Measurements from ENCODE around the gene ADM2. TPM values are rescaled to one million over a fixed set of nuclear protein-coding genes. Genes with fewer than 3 reads are reported as not detected.
"Not testable (repeated sequence)": the region's sequence is repeated elsewhere in the genome, so short reads cannot be mapped to it uniquely, and the experiment has no call there.

Gene ADM2, protein sequence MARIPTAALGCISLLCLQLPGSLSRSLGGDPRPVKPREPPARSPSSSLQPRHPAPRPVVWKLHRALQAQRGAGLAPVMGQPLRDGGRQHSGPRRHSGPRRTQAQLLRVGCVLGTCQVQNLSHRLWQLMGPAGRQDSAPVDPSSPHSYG
- under 0.01 TPM for total RNA-seq

DNA sequence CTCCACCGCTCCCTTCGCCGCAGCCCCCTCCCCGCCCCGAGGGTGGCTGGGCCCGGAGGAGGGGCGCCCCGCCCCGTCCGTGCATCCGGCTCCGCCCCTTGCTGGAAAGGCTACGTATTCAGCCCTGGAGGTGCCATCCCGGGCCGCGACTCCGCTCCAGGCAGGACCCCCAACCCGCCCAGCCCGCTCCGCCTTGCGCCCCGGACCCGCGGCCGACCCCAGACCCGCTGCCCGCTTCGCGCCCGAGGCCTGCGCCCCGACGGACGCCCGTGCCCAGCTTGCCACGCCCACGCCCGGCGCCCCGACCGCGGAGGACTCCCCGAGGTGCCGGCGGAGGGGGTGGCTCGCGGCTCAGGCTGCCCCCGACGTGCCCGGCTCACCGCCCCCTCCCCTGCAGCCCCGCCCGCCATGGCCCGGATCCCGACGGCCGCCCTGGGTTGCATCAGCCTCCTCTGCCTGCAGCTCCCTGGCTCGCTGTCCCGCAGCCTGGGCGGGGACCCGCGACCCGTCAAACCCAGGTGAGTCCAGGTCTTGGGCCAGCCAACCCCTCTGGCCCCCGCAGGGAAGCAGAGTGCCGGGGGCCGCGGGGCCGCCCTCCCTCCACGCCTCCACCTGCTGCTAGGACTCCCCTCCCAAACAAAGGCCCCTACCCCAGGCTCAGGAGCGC is at the start of gene ADM2:
Gene ADM2, plus strand, starts transcription at position 104 of the 667 bp plus-strand sequence. Its CDS starts 305 bp downstream, at position 409.
- no peak within 1 kb of the TSS for H3K27ac ChIP-seq (ENCODE audit: low read depth, low read length)
- peaks cover 42 to 58% (median 56%) of the 10 kb centered on the region in 3 donors for H3K27me3 ChIP-seq (ENCODE audit: control insufficient read depth in 3 of 3, insufficient read depth in 3 of 3, low read length in 3 of 3)
- no peak within 1 kb of the TSS for H3K4me3 ChIP-seq (ENCODE audit: low read length in 3 of 3)
- no peaks in the 10 kb centered on the region for H3K9me3 ChIP-seq (ENCODE audit: control insufficient read depth in 3 of 3, low read length in 3 of 3)
- no peaks in the 10 kb centered on the region for H3K4me1 ChIP-seq (ENCODE audit: control insufficient read depth in 3 of 3, insufficient read depth in 3 of 3, low read length in 3 of 3)
- no peak within 1 kb of the TSS for H3K9ac ChIP-seq (ENCODE audit: low read depth in 1 of 3, low read length in 3 of 3)
- no peaks in the 10 kb centered on the region for H3K36me3 ChIP-seq (ENCODE audit: control insufficient read depth in 3 of 3, insufficient read depth in 3 of 3, low read length in 3 of 3)

DNA sequence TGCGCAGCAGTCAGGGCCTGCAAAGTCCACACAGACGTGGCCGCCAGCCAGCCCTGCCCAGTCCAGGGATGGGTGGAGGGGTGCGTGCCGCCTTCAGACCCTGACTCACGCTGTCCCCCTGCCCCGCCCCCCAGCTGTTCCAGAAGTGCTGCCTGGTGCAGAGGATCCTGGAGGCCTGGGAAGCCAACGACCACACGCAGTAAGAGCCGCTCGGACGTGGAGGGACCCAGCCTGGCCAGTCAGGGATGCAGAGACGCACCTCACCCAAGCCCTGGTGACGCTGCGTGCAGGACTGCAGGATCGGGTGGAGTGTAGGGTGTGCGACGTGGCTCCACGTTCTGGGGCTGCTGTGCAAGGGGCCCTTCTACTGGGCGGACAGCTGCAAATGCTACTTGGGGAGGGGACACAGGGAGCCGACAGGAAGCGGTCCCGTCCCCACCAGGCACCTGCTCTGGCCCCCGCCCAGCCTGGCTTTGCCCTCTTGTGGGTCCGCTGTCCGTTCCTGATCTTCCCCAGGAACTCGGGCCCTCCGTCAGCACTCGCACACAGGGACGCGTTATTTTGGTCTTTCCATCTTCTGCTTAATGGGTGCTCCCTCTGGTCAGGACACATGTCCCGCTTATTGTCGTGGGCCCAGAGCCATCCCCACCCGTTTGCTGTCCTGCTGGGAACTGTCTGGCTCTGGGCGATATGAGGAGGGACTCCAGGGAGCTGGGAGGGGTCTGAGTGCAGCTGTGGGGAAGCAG is 49.0 kb upstream of the ADM2 start:
- Histone ChIP-seq H3K4me1 (ENCODE audit: control insufficient read depth in 3 of 3, insufficient read depth in 3 of 3, low read length in 3 of 3) (no peaks in the 10 kb centered on the region), H3K27me3 (ENCODE audit: control insufficient read depth in 3 of 3, insufficient read depth in 3 of 3, low read length in 3 of 3) (no peaks in the 10 kb centered on the region), H3K9ac (ENCODE audit: low read depth in 1 of 3, low read length in 3 of 3) (no peak overlapping the region), H3K4me3 (ENCODE audit: low read length in 3 of 3) (no peak overlapping the region), H3K27ac (ENCODE audit: low read depth, low read length) (no peak overlapping the region), H3K36me3 (ENCODE audit: control insufficient read depth in 3 of 3, insufficient read depth in 3 of 3, low read length in 3 of 3) (peaks cover 48 to 63% (median 52%) of the 10 kb centered on the region in 3 donors), H3K9me3 (ENCODE audit: control insufficient read depth in 3 of 3, low read length in 3 of 3) (no peaks in the 10 kb centered on the region)

DNA sequence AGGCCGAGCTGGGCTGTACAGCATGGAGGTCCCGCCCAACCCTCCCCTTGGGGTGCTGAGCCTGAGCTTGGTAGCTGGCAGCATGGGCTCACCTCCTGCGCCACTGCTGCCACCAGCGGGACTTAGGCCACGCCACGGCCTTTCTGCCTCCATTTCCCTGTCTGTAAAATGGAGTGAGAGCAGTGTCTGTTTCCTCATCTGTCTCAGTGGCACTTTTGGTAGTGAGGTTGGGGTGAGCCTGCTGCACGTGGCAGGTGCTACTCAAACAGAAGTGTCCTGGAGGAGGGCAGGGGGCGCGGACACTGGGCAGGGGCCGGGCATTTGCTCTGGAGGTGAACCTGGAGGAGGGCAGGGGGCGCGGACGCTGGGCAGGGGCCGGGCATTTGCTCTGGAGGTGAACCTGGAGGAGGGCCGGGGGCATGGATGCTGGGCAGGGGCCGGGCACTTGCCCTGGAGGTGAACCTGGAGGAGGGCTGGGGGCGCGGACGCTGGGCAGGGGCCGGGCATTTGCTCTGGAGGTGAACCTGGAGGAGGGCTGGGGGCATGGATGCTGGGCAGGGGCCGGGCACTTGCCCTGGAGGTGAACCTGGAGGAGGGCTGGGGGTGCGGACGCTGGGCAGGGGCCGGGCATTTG is 48.3 kb upstream of the ADM2 start:
- H3K9me3 ChIP-seq (ENCODE audit: control insufficient read depth in 3 of 3, low read length in 3 of 3); H3K4me3 ChIP-seq (ENCODE audit: low read length in 3 of 3); H3K9ac ChIP-seq (ENCODE audit: low read depth in 1 of 3, low read length in 3 of 3); H3K27me3 ChIP-seq (ENCODE audit: control insufficient read depth in 3 of 3, insufficient read depth in 3 of 3, low read length in 3 of 3); H3K27ac ChIP-seq (ENCODE audit: low read depth, low read length); H3K4me1 ChIP-seq (ENCODE audit: control insufficient read depth in 3 of 3, insufficient read depth in 3 of 3, low read length in 3 of 3): not testable (repeated sequence)
- H3K36me3 ChIP-seq (ENCODE audit: control insufficient read depth in 3 of 3, insufficient read depth in 3 of 3, low read length in 3 of 3) = peaks cover 54 to 69% (median 59%) of the 10 kb centered on the region in 3 donors

DNA sequence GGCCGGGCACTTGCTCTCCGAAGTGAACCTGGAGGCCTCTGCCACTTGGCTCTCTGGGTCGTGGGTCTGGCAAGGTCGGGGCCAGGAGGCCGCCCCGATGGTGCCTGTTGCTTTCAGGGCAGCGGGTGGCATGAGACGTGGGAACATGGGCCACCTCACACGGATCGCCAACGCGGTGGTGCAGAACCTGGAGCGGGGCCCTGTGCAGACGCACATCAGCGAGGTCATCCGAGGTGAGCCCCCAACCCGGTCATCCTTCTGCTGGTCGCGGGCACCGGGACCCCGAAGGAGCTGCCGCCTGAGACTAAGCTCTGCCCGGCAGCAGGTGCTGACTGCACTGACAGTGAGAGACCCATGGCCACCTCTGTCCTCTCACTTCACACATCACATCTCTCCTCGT is 46.5 kb upstream of the ADM2 start:
- Histone ChIP-seq H3K27ac (ENCODE audit: low read depth, low read length) (no peak overlapping the region), H3K27me3 (ENCODE audit: control insufficient read depth in 3 of 3, insufficient read depth in 3 of 3, low read length in 3 of 3) (no peaks in the 10 kb centered on the region), H3K4me3 (ENCODE audit: low read length in 3 of 3) (no peak overlapping the region), H3K4me1 (ENCODE audit: control insufficient read depth in 3 of 3, insufficient read depth in 3 of 3, low read length in 3 of 3) (no peaks in the 10 kb centered on the region), H3K9ac (ENCODE audit: low read depth in 1 of 3, low read length in 3 of 3) (no peak overlapping the region), H3K36me3 (ENCODE audit: control insufficient read depth in 3 of 3, insufficient read depth in 3 of 3, low read length in 3 of 3) (peaks cover 67 to 78% (median 67%) of the 10 kb centered on the region in 3 donors), H3K9me3 (ENCODE audit: control insufficient read depth in 3 of 3, low read length in 3 of 3) (no peaks in the 10 kb centered on the region)

DNA sequence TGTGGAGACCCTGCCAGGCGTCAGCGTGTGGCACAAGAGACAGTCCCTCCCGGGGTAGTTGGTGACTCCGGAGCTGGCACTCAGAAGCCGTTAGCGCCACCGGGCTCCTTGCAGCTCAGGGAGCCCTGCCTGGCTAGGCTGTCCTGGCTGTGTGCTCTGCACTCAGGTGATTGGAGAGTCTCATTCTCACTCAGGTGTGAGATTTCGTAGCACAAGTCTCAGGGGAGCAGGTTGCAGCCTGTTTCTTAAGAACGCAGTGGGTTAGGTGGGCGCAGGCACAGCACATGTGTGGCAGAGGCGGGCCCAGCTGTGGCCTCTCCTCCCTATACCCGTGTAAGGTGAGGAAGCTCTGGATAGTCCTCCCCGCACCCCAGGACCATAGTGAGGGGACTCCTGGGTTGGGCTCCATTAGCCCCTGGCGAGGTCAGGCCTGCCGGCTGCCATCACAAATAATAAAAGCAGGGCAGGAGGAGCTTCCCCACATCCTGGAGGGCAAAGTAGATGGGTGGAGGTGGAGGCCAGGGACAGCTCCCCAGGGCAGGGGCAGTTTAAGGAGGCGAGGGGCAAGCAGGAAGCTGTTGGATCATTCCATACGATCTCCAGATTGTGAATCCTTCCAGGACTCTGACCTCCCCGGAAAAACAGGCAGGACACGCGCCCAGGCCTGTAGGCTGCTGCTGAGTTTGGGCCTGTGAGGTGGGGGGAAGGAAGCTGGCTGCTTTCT is 45.9 kb upstream of the ADM2 start:
- Histone ChIP-seq H3K9me3 (ENCODE audit: control insufficient read depth in 3 of 3, low read length in 3 of 3) (no peaks in the 10 kb centered on the region), H3K27ac (ENCODE audit: low read depth, low read length) (no peak overlapping the region), H3K4me3 (ENCODE audit: low read length in 3 of 3) (no peak overlapping the region), H3K9ac (ENCODE audit: low read depth in 1 of 3, low read length in 3 of 3) (no peak overlapping the region), H3K4me1 (ENCODE audit: control insufficient read depth in 3 of 3, insufficient read depth in 3 of 3, low read length in 3 of 3) (no peaks in the 10 kb centered on the region), H3K36me3 (ENCODE audit: control insufficient read depth in 3 of 3, insufficient read depth in 3 of 3, low read length in 3 of 3) (peaks cover 67 to 80% (median 68%) of the 10 kb centered on the region in 3 donors), H3K27me3 (ENCODE audit: control insufficient read depth in 3 of 3, insufficient read depth in 3 of 3, low read length in 3 of 3) (no peaks in the 10 kb centered on the region)

DNA sequence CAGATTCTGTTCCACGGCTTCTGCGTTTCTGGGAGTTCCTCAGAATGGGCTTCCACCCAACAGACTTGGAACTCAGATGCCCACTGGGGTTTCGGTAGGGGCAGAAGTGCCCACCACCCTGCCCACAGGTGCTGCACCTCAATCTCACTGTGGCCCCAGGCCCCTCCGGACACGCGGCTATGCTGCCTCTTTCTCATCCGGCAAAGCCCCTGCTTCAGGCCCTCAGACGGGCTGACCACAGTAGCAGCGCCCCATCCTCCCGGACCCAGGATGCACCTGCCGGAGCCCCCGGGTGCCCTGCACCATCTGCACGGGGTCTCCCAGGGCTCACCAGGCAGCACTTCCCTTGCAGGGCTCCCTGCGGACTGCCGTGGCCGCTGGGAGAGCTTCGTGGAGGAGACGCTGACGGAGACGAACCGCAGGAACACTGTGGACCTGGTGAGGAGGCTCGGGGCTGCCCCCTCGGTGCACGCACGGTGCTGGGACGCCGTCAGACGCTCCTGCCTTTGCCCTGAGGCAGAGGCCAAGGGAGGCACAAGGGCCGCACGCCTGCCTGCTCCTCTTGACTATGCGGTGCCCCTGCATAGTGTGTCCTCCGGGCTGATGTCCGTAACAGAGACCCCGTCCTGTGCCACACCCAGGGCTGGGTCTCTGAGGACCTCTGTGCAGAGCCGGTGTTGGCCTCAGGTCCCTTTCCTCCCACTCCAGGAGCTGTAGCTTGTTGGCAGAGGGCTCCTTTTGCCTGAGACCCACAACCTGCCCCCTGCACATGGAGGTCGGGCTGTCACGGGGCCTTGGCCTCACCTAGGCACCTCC is 45.1 kb upstream of the ADM2 start:
- Histone ChIP-seq H3K4me3 (ENCODE audit: low read length in 3 of 3) (no peak overlapping the region), H3K27me3 (ENCODE audit: control insufficient read depth in 3 of 3, insufficient read depth in 3 of 3, low read length in 3 of 3) (no peaks in the 10 kb centered on the region), H3K36me3 (ENCODE audit: control insufficient read depth in 3 of 3, insufficient read depth in 3 of 3, low read length in 3 of 3) (peaks cover 68 to 81% (median 70%) of the 10 kb centered on the region in 3 donors), H3K4me1 (ENCODE audit: control insufficient read depth in 3 of 3, insufficient read depth in 3 of 3, low read length in 3 of 3) (no peaks in the 10 kb centered on the region), H3K9ac (ENCODE audit: low read depth in 1 of 3, low read length in 3 of 3) (no peak overlapping the region), H3K27ac (ENCODE audit: low read depth, low read length) (no peak overlapping the region), H3K9me3 (ENCODE audit: control insufficient read depth in 3 of 3, low read length in 3 of 3) (no peaks in the 10 kb centered on the region)

DNA sequence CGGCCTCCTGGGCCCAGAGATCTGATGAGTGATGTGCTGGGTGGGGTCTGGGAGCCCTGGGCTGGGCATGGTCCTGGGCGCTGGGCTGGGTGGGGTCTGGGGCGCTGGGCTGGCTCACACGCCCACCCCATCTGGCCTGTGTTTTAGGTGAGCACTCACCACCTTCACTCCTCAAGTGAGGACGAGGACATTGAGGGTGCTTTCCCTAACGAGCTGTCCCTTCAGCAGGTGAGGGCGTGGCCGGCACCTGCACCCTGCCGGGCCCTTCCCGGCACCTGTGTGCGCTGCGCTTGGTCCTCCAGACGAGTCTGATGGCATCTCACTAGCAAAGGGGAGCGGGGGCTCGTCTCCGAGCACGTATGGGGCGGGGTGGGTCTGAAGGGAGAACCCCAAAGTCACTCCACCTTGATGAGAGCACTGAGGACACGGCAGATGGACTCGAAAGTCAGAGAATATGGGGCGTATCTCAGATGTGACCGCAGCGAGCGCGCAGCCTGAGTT is 44.5 kb upstream of the ADM2 start:
- Histone ChIP-seq H3K9ac (ENCODE audit: low read depth in 1 of 3, low read length in 3 of 3) (no peak overlapping the region), H3K27me3 (ENCODE audit: control insufficient read depth in 3 of 3, insufficient read depth in 3 of 3, low read length in 3 of 3) (no peaks in the 10 kb centered on the region), H3K4me3 (ENCODE audit: low read length in 3 of 3) (no peak overlapping the region), H3K9me3 (ENCODE audit: control insufficient read depth in 3 of 3, low read length in 3 of 3) (no peaks in the 10 kb centered on the region), H3K36me3 (ENCODE audit: control insufficient read depth in 3 of 3, insufficient read depth in 3 of 3, low read length in 3 of 3) (peaks cover 64 to 80% (median 67%) of the 10 kb centered on the region in 3 donors), H3K27ac (ENCODE audit: low read depth, low read length) (no peak overlapping the region), H3K4me1 (ENCODE audit: control insufficient read depth in 3 of 3, insufficient read depth in 3 of 3, low read length in 3 of 3) (no peaks in the 10 kb centered on the region)

DNA sequence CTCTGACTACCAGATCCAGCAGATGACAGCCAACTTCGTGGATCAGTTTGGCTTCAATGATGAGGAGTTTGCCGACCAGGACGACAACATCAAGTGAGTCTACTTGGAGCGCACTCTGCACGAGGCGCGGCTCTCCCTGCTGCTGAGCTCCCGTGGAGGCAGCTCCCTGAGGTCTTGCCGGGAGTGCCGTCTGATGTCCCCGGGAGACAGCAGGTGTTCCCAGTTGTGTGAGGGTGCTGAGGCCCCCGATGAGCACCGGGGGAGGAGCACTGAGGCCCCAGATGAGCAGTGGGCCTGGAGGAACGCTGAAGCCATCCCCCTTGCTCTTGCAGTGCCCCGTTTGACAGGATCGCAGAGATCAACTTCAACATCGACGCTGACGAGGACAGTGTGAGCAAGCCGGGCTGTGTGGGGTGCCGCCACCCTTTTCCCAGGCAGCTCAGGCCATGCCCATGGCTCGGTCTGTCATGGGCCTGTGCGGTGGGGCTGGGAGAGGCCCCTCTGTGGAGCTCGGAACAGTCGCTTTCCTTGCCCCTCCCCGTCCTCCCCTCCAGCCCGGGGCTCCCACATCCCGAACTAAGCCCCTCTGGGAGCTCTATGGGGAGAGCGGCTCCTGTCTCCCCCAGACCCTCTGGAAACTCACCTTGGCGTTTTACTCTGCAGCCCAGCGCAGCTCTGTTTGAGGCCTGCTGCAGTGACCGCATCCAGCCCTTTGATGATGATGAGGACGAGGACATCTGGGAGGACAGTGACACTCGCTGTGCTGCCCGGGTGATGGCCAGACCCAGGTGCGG is 43.6 kb upstream of the ADM2 start:
- H3K4me3 ChIP-seq (ENCODE audit: low read length in 3 of 3) = no peak overlapping the region
- no peaks in the 10 kb centered on the region for H3K9me3 ChIP-seq (ENCODE audit: control insufficient read depth in 3 of 3, low read length in 3 of 3)
- H3K27me3 ChIP-seq (ENCODE audit: control insufficient read depth in 3 of 3, insufficient read depth in 3 of 3, low read length in 3 of 3) = no peaks in the 10 kb centered on the region
- H3K4me1 ChIP-seq (ENCODE audit: control insufficient read depth in 3 of 3, insufficient read depth in 3 of 3, low read length in 3 of 3) = no peaks in the 10 kb centered on the region
- no peak overlapping the region for H3K27ac ChIP-seq (ENCODE audit: low read depth, low read length)
- peaks cover 57 to 74% (median 59%) of the 10 kb centered on the region in 3 donors for H3K36me3 ChIP-seq (ENCODE audit: control insufficient read depth in 3 of 3, insufficient read depth in 3 of 3, low read length in 3 of 3)
- H3K9ac ChIP-seq (ENCODE audit: low read depth in 1 of 3, low read length in 3 of 3) = no peak overlapping the region
